HL-60 (cell line): ENCODE data around the gene UST.

Experiments
- POLR2AphosphoS5 ChIP-seq: IDR thresholded peaks from 2 replicates; pipeline ENCODE4 v1.6.1; 2012; ENCODE audit warnings: low read depth
- TF ChIP-seq, protein P1 (sequence below): IDR thresholded peaks from one replicate; pipeline ENCODE4 v1.5.1; 2011; ENCODE audit warnings: low read length, control low read depth, inconsistent platforms; ENCODE audit not compliant: insufficient read depth

DNA sequence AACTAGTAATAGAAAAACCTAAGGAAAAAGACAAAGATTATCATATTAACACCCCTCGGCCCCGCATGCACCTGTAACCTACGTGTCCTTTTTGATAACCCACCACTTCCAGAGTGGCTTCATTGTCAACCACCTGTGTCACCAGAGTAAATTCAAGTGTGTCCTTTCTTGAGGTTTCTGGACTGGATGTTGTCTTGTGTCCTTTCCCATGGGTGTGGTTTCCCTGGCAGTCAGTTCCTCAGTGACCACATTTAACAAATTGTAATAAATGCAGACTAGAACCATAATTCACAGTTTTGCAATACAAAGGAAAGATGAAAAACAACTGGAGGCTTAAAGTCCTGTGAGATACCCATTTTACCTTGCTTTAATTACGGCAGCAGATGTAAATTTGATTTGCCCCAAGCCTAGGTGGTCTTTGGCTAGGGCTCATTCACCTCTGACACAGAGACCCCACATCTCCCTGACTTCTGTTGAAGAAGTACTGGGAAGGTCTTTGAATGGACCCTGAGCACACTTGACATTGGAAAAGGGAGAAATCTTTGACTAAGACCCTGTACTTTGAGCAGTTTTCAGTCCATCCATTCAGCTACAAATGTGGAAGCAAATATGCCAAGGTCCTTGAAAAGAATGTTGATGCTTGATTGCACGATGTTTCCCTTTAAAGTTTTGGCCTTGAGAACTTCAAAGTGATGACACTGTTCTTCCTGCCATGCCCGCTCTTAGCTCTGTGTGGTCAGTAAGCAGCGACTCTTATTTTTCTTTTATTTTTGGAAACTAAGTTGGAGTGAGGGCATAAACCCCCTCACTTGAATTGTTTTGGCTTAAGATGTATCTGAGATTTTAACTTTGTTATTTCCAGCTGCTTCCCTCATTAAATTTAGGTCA, 232.4 kb downstream of the UST start:
- TF ChIP-seq, protein P1, sequence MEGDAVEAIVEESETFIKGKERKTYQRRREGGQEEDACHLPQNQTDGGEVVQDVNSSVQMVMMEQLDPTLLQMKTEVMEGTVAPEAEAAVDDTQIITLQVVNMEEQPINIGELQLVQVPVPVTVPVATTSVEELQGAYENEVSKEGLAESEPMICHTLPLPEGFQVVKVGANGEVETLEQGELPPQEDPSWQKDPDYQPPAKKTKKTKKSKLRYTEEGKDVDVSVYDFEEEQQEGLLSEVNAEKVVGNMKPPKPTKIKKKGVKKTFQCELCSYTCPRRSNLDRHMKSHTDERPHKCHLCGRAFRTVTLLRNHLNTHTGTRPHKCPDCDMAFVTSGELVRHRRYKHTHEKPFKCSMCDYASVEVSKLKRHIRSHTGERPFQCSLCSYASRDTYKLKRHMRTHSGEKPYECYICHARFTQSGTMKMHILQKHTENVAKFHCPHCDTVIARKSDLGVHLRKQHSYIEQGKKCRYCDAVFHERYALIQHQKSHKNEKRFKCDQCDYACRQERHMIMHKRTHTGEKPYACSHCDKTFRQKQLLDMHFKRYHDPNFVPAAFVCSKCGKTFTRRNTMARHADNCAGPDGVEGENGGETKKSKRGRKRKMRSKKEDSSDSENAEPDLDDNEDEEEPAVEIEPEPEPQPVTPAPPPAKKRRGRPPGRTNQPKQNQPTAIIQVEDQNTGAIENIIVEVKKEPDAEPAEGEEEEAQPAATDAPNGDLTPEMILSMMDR: no peak
- no peak for TF ChIP-seq POLR2AphosphoS5
